HCEC 1CT (cell line): ENCODE results near the gene CSNK2A2.

ENCODE experiments used
- DNase-seq: peaks from one replicate; pipeline ENCODE4 v3.0.0-alpha.2; 2017

The CSNK2A2 gene

GRCh38 chr16:58198022-58198683, at the start of gene CSNK2A2:
Gene CSNK2A2 (minus strand): TSS chr16:58198106. CDS start chr16:58197736, 370 bp downstream.
- peak; percentile 65 for DNase-seq

GRCh38 chr16:58243528-58244004, 45.7 kb upstream of the CSNK2A2 start:
- DNase-seq, result no peak

GRCh38 chr16:58236831-58237230, 38.9 kb upstream of the CSNK2A2 start:
- DNase-seq, result no peak

GRCh38 chr16:58236231-58236690, 38.4 kb upstream of the CSNK2A2 start:
- peak; percentile 25 for DNase-seq

- no peak for DNase-seq
Observed at GRCh38 chr16:58235663-58236062, 37.8 kb upstream of the CSNK2A2 start.

GRCh38 chr16:58234831-58235595, 37.1 kb upstream of the CSNK2A2 start:
- no peak for DNase-seq

- DNase-seq, result no peak
Observed at GRCh38 chr16:58230259-58230658, 32.4 kb upstream of the CSNK2A2 start.

GRCh38 chr16:58226790-58227189, 28.9 kb upstream of the CSNK2A2 start:
- DNase-seq, result no peak

- DNase-seq, result no peak
Observed at GRCh38 chr16:58225965-58226602, 28.2 kb upstream of the CSNK2A2 start.

- no peak for DNase-seq
Observed at GRCh38 chr16:58222532-58223316, 24.8 kb upstream of the CSNK2A2 start.

- no peak for DNase-seq
Observed at GRCh38 chr16:58219432-58219831, 21.5 kb upstream of the CSNK2A2 start.

GRCh38 chr16:58218786-58219185, 20.9 kb upstream of the CSNK2A2 start:
- no peak for DNase-seq

GRCh38 chr16:58217311-58217925, 19.5 kb upstream of the CSNK2A2 start:
- no peak for DNase-seq

- no peak for DNase-seq
Observed at GRCh38 chr16:58212824-58213655, 15.1 kb upstream of the CSNK2A2 start.

- DNase-seq, result no peak
Observed at GRCh38 chr16:58211846-58212245, 13.9 kb upstream of the CSNK2A2 start.

GRCh38 chr16:58211245-58211644, 13.3 kb upstream of the CSNK2A2 start:
- no peak for DNase-seq

- no peak for DNase-seq
Observed at GRCh38 chr16:58205276-58206036, 7.5 kb upstream of the CSNK2A2 start.

GRCh38 chr16:58201163-58201562, 3.3 kb upstream of the CSNK2A2 start:
- DNase-seq, result no peak

GRCh38 chr16:58200004-58200797, 2.3 kb upstream of the CSNK2A2 start:
- no peak for DNase-seq
